ENCODE measurements around the gene ZNF423.

DNA sequence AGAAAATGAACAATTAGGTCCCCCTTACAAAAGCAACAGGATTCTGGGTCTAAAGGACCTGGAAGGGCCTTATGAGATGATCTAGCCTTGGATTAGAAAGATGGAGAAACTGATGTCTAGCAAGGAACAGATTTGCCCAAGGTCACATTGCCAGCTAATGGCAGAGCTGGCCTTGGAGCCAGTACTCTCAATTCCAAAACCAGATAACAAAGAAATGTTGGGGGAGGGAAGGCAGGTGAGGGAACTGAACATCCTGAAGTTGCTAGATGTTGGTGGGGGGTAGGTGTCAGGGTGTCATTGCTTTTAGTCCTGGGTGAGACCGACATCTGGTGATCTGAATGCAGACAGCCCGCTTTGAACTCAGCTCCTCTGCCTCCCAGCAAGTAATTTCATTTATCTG lies 11.3 kb upstream of the ZNF423 start:
- TF ChIP-seq CTCF (IDR thresholded peaks at IDR 0.05; ENCODE audit: insufficient read depth, low read depth, low read length) (no peak), EZH2 (IDR thresholded peaks at IDR 0.05; ENCODE audit: insufficient read depth, low read length) (no peak)

All from astrocyte (in vitro differentiated cells and primary cell).